Measurements from ENCODE around the gene NFIA.

Gene NFIA

DNA sequence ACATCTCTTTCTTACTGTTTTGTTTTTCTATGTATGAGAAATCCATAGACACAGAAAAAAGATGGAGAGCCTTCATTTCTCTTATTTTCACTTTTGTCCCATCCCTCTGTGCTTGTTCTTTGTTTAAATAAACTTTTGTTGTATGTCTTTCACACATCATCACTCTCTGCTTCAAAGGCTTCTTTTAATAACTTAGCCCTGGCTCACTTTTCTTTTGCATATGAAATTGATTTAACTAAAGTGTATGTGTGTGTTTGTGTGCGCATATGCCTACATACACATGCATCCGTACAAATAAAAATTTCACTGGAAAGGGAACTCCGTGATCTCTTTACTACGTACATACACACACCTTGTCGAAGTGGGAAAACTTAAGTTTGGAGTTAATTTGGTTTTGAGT lies 168.6 kb downstream of the NFIA start:
- no peak for DNase-seq

DNA sequence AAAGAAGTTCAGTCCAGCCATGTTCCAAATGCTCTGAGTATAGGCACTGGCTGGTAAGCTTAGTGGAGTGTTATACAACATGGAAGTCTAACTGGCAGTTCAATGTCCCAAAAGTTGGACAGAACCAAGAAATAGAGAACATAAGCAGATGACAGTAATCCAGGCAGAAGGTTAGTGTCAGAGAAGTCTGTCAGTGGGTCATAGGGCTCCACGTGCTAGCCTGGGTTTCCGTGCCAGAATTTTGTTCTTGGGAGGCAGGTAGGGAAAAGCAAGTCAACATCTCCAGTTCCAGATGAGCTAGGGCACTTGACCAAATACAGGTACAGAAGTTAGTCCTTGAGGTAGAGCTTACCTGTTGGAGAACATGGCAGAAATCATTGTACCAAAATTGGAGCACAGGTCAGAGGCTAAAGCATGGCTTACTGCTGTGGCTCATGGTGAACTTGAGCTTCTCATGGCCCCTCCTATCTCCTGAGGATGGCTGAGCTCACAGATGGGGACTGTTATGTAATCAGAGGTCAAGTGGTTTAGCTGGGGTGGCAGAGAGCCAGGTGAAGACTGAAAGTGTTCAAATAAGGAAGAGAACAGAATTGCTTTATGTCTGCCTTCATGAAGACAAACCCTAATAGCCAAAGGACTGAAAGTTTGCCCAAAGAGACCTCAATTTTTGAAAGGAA lies 170.8 kb downstream of the NFIA start:
- DNase-seq: peak; percentile 57 to 75 (median 62)

DNA sequence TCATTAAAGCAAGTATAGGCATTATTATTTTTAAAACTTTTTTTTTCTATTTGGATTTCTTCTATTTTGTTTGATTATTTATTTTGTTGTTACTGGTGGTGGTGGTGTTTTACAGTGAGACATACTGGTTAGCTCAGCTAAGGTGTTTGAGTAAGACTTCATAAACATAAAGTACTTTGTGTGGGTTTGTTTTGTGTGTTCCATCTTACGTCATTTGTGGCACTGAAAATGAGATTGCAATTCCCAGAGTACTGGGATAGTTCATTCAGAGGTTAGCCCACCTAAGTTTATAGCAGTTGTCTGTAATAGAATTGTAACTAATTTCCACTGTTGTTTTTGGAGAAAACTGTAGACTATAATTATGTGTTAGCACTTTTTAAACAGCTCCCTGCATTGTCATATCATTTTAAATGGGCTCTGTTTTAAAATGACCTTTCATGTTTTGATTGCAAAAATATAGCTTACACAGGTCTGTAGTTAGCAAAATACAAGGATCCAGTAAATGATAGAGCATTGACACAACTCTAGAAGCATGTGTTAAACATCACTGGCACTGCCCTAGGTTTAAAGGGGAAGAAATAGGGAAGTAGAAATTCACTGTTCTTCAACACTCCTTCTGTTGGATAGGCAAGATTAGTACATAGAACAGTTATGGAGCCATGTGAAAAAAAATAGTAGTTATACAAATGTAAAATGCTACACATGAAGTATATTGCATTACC lies 171.7 kb downstream of the NFIA start:
- peak; percentile 4 to 62 (median 32) for DNase-seq

- peak; percentile 34 to 59 (median 51) for DNase-seq
Observed at GRCh38 chr1:61254634-61255357, 172.4 kb downstream of the NFIA start.

DNA sequence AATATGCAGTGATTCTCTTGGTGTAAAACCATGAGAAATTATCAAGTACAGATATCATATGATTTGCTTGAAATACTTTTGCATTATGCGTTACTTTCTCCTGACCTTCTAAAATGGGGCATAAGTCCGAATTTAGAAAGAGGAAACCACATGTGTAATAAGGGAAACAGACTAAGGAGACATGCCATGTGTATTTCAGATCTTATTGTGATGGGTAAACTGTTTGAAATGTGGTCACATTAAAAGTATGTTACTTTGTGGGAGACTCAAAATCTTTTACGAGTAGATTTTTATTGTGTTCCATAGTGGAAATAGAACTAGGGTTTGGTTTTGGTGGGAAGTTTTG lies 173.0 kb downstream of the NFIA start:
- DNase-seq: peak; percentile 14 to 70 (median 41)

DNA sequence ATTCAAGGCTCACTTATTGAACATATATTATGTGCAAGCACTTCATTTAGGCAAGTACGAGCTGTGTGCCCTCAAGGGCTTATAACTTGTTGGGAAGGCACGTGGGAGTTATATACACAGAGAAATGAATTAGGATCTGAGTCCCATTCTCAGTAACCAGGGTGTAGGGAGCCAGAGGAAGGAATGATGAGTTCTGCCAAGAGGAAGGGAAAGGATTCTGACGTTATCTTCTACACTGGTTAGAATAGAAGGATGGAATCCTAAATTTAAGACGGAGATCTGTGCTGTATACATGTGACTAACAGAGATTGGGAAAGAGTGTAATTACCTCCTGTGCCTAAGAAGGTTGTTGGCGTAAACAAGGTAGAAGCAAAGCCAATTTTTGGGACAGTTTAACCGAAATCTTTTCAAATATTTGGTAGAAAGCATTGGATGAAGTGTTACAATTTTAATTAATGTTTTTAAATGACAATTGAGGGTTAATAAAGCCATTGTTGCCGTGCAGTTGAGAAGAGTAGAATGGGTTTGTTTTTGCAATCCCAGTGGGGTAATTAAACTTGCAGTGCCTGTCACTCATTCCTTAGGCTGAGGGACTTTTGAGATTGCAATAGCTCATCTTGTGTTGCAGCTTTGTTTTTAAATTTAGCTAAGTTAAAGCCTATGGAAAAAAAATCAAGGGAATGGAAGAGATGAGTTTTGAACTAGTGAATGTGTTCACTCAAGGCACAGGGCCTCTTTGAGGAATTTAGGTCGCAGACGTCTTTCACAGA lies 177.2 kb downstream of the NFIA start:
- no peak for DNase-seq

DNA sequence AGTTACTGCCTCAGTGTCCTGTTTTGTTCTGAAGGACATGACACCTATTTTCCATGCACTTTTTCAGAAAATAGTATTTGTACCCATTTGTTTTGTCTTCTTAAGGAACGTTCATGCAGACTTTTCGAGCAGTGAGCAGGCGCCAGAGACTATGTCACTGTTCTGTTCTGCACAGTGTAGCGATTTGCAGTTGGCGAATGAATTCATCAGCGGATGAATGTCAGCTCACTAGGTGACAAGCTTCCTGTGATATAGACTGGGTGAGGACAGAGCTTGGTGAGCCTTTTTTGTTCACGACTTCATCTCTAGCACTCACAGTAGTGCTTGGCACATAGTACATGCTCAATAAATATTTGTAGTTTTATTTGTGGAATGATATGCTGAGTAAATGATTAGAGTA lies 177.8 kb downstream of the NFIA start:
- DNase-seq: no peak

- DNase-seq: no peak
Observed at GRCh38 chr1:61261595-61261994, 179.2 kb downstream of the NFIA start.

GRCh38 chr1:61263905-61264824 lies 181.8 kb downstream of the NFIA start:
- DNase-seq: no peak

GRCh38 chr1:61264825-61265242 lies 182.5 kb downstream of the NFIA start:
- DNase-seq: no peak

DNA sequence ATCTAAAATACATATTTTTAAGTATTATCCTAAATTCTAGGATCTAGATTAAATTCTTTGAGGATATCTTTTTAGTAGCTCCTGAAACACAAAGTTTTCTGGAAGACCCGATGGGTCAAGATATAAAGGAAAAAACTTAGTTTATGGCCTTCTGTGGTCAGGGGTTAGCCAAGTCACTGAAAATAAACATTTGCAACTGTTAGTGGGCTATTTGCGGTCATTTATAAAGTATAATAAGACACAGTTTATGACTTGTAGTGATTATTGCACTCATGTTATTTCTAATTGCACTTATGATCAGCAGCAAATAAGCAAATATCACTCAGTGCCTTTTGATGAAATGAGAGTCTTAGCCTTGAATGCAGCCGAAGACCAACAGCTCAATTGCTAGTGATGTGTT lies 183.3 kb downstream of the NFIA start:
- DNase-seq: no peak

DNA sequence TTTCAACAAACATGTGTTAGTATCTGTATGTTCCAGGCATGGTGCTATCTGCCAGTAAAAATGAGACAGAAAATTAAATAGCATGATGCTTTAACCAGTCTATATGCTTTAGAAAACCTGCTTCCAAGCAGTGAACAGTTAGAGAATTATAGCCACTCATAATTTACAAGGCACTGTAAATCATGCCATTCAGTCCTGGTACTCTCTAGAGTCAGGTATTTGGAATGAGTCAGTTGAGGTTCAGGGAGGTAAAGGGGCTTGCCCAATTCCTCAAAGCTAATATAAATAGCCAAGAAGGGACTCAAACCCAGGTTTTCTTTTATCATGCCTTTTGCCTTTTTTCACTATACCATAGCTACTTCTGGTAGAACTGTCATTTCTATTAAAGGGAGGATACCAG lies 184.4 kb downstream of the NFIA start:
- no peak for DNase-seq

GRCh38 chr1:61268546-61269240 lies 186.3 kb downstream of the NFIA start:
- no peak for DNase-seq

- no peak for DNase-seq
Observed at GRCh38 chr1:61269602-61270001, 187.2 kb downstream of the NFIA start.

DNA sequence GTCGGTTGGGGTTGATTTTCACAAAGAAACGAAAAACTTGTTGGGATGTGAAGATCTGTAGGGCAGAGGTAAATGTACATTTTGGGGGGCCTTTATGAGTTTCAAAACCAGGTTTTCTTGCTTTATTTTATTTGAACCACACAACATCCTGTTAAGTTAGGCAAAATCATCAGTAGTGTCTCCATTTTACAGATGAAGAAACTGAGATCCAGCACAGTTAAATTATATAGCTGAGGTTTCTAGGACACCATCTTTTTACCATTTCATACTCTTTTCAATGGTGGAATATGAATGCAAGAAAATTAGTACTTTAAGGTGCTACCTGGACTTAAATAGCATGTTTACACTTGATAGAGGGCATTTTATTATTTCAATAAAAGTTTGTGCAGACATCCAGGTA lies 187.7 kb downstream of the NFIA start:
- DNase-seq: no peak

- no peak for DNase-seq
Observed at GRCh38 chr1:61270761-61271411, 188.5 kb downstream of the NFIA start.

- no peak for DNase-seq
Observed at GRCh38 chr1:61271412-61271789, 189.0 kb downstream of the NFIA start.

DNA sequence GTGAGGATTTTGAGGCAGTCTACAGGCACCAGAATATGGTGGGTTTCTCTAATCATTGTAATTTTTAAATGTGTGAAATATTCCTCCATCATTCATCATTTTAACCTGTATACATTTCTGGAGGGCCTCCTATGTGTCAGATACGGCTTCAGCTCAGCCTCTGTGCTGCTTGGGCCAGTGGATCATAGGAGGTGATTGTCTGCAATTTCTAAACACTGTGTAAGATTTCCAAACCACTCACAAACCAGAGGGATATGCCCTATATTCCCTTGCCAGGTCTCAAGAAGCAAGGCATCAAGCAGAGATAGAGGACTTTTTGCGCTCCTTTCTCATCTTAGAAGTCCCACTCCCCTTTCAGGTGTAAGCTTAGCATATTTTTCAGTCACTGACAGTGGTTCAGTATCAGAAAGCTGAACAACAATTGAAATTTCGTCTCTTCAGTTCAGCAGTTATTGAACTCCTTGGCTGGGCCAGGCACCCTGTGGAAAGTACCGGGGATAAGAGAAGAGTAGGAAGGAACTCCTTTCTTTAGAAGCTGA lies 190.9 kb downstream of the NFIA start:
- no peak for DNase-seq

- DNase-seq: no peak
Observed at GRCh38 chr1:61273861-61274260, 191.5 kb downstream of the NFIA start.

DNA sequence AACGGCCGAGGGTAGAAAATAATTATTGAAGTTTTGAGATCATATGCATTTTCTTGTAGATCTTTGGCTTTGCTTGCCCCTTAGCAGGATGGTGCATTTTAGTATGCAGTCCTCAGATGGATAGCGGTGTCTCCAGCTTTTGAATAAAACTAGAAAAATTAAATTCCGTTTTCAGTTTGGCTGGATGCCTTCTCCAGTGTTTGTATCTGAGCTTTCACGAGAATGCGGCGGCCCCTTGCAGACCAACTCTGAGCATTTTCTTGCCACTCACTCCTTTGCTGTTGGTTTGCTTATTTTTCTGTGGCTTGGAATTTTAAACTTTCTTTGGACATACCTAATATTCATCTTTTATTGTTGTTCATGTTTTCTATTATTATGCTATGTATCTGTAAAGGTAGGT lies 192.6 kb downstream of the NFIA start:
- no peak for DNase-seq

DNA sequence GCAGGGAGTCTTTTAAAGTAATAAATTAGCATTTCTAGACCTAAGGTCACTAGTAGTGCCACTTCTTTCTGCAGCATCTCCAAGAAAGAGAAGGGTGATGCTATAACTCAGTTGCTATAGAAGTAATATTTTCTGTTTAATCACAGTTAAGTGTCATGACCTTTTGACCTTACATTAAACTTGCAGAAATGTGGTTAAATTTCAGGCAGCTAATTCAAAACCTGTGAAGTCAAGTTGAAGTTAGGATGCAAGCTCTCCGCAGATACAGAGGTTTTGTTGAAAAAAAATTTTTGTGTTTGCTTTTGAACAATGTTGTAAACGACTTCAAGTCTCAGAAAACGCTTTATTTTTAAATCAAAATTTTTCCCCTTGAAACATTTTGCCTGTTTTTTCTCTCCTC lies 193.9 kb downstream of the NFIA start:
- DNase-seq: no peak
